ENCODE results near the gene GIT1.

Gene GIT1, protein sequence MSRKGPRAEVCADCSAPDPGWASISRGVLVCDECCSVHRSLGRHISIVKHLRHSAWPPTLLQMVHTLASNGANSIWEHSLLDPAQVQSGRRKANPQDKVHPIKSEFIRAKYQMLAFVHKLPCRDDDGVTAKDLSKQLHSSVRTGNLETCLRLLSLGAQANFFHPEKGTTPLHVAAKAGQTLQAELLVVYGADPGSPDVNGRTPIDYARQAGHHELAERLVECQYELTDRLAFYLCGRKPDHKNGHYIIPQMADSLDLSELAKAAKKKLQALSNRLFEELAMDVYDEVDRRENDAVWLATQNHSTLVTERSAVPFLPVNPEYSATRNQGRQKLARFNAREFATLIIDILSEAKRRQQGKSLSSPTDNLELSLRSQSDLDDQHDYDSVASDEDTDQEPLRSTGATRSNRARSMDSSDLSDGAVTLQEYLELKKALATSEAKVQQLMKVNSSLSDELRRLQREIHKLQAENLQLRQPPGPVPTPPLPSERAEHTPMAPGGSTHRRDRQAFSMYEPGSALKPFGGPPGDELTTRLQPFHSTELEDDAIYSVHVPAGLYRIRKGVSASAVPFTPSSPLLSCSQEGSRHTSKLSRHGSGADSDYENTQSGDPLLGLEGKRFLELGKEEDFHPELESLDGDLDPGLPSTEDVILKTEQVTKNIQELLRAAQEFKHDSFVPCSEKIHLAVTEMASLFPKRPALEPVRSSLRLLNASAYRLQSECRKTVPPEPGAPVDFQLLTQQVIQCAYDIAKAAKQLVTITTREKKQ

GRCh38 chr17:29589524-29590410 lies at the start of gene GIT1:
Gene GIT1 (minus strand): TSS chr17:29589648. CDS start chr17:29589378, 270 bp downstream.
- peak; percentile 83 for DNase-seq

DNA sequence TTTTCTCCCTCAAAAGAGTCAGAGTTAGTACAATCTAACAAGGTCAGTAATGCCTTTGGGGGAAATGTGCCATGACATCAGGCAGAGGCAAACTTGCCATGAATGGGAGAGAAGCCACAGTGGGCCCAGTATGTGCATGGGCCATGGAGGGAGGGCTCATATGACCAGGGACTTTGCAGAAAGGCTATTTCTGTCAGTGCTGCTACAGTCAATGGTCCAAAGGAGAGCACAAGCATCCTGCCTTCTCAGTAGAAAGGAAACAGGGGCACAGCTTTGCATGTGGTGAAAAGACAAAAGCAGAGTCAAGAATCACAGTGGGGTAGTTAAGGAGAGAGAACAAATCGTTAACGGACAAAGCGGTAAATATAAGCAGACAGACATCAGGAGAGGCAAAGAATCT lies 44.4 kb upstream of the GIT1 start:
- no peak for DNase-seq

DNA sequence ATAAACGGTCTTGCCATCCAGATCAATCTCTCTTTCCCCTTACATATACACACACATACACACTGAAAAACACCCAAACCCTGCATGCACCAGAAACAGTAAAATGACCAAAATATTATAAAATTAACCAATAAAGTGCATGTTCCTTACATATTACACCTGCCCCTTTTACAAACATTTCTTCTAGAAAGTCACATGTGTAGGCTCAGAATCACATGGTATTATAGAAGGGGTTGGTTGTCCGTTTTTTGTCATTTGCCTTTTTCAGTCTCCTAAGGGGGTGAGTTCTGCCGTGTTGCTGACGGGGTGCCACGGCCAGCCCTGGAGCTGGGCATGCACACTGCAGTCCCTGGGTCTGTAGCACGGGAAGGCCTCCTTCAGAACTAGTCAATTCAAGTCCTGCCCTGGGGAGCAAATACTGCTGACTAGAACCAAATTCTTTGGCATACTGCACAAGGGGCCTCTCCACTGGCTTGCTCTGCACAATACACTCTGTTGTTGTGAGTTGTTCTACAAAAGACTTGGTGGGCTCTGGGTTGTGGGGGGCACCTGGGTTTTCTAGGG lies 41.3 kb upstream of the GIT1 start:
- no peak for DNase-seq

DNA sequence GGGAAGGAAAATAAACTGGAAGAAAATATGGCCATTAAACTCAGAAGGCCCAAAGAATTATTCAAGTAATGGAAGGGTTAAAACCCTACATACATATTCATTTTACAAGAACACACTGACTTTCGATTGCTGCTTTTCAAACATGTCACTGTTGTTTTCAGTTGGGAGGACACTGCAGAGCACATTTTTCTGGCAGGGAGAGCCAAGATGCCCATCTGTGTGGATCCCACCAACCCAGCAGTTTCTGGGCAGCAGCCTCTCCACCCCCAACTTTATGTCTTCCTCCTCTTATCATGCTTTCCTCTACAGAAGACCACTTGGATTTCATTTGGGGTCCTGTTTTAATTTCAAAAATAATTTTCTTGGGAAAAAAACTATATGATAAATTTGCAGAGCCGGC lies 40.4 kb upstream of the GIT1 start:
- DNase-seq = no peak

GRCh38 chr17:29628644-29629043 lies 39.2 kb upstream of the GIT1 start:
- DNase-seq = no peak

DNA sequence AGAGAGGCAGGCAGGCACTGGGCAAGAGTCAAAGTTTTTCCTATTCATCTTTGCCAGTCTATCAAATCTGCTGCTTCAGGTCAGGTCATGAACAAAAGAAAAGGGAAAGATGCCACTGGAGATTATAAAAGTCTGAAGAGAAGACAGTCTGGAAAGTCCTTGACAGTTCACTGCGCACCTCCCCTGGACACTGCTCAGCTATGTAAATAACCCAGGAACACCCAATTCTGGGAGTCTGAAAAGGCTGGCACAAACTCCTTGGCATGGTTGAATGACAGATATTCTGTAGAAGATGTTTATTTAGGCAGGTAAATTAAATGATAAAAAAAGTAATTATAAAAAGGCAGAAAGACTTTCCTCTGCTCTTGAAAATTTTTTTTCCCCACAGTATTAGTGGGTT lies 38.5 kb upstream of the GIT1 start:
- DNase-seq = no peak

GRCh38 chr17:29625037-29625750 lies 35.7 kb upstream of the GIT1 start:
- peak; percentile 60 for DNase-seq

GRCh38 chr17:29624586-29624985 lies 35.1 kb upstream of the GIT1 start:
- no peak for DNase-seq

DNA sequence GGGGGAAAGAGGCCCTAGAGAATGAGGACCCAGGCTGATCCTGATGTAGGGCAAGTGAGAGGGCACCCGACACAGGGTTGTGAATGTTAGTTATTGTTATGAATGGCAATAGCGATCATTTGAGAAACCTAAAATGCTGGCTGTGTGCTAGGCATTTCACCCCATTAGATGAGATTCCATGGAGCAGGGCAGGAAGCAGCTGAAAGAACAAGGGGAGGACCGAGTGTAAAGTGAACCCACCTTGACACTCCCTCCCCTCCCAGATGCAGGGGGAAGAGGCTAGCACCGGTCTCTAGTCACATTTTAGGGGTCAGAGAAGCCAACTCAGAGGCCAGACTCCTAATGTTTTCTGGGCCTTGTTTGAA lies 33.8 kb upstream of the GIT1 start:
- no peak for DNase-seq

DNA sequence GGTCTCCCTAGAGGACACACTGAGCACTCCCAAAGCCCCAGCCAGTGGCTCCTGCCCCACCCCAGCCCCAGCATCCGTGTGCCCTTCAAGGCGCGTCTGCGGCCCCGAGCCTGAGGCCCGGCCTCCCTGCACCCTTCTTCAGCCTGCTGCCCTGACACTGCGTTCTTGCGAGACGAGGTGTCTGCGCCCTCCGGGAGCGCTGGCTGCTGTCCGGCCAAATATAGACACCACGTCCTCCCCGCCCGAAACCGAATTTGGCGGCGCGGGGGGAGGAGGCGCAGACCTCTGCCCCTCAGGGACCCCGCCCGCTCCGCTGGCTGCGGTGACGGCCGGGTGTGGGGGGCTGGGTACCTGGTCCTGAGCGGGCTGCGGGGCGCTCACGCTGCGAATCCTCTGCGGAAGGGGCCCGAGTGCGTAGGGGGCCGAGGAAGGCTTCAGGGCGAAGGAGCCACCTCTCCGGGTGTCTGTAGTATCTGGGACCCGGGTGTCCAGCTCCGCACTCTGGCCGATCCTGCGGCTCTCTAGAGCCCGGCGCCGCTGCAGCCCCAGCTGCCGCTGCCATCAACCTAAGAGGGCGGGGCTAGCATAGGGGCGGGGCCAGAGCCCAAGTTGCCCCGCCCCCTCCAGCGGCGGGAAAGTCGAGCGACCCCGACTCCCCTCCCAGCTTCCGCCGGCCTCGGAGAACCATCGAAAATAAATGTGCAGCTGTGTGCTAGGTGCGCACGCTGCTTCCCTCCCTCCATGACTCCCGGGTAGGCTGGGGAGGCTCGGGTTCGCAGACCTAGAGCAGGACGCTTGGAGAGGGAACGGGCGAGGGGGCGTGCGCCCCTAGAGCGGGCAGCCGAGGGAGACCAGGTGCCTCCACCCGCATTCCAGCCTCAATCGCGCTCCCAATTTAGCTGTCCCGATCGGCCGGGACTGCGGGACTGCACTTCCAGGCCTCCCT lies 33.2 kb upstream of the GIT1 start, which contains the start of gene CORO6:
Gene CORO6, minus strand, starts transcription at position 576 of the 946 bp plus-strand sequence. CDS start 1,491 bp downstream, outside the sequence.
- peak; percentile 25 for DNase-seq

DNA sequence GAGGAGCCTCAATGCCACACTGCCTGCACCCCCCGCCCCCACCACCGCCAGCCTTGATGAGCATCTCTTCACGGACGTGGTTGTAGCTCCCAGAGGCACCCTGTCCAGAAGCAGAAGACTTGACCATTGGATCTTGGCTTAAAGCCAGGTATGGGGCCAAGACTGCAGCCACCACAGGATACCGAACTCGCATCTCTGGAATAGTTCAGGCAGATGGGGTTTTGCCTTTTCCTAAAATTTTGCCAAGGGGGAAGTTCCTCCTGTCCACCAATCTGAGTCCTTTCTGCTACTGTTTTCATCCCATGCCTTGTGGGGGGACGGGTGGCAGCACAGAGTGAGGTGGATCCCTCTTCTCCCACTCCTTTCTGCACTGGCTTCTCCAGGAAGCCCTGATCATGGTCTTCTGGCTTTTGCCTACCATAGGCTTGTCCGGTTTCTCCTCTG lies 32.3 kb upstream of the GIT1 start:
- DNase-seq = no peak

GRCh38 chr17:29620779-29621500 lies 31.5 kb upstream of the GIT1 start:
- DNase-seq = no peak

- DNase-seq = peak; percentile 48
These were observed 30.8 kb upstream of the GIT1 start for GRCh38 chr17:29620271-29620670.

GRCh38 chr17:29619251-29619650 lies 29.8 kb upstream of the GIT1 start:
- DNase-seq = peak; percentile 20

GRCh38 chr17:29618272-29619065 lies 29.0 kb upstream of the GIT1 start:
- no peak for DNase-seq

- peak; percentile 44 for DNase-seq
These were observed 28.2 kb upstream of the GIT1 start for GRCh38 chr17:29617481-29618271.

- DNase-seq = no peak
These were observed 27.7 kb upstream of the GIT1 start for GRCh38 chr17:29617125-29617480.

- no peak for DNase-seq
These were observed 27.0 kb upstream of the GIT1 start for GRCh38 chr17:29616300-29617048.
